Measurements from ENCODE around the gene RERE.
"Not testable (repeated sequence)": the region's sequence is repeated elsewhere in the genome, so short reads cannot be mapped to it uniquely, and the experiment has no call there.

- TF ChIP-seq, protein P1, sequence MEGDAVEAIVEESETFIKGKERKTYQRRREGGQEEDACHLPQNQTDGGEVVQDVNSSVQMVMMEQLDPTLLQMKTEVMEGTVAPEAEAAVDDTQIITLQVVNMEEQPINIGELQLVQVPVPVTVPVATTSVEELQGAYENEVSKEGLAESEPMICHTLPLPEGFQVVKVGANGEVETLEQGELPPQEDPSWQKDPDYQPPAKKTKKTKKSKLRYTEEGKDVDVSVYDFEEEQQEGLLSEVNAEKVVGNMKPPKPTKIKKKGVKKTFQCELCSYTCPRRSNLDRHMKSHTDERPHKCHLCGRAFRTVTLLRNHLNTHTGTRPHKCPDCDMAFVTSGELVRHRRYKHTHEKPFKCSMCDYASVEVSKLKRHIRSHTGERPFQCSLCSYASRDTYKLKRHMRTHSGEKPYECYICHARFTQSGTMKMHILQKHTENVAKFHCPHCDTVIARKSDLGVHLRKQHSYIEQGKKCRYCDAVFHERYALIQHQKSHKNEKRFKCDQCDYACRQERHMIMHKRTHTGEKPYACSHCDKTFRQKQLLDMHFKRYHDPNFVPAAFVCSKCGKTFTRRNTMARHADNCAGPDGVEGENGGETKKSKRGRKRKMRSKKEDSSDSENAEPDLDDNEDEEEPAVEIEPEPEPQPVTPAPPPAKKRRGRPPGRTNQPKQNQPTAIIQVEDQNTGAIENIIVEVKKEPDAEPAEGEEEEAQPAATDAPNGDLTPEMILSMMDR (conservative IDR thresholded peaks at IDR 0.05) = not testable (repeated sequence)
- TF ChIP-seq EZH2 (IDR thresholded peaks at IDR 0.05; ENCODE audit: low read depth) = not testable (repeated sequence)
Measured at GRCh38 chr1:8621785-8622348, 195.6 kb downstream of the RERE start.

Measured in PC-9 (cell line).